GM19025 (cell line): Measurements from ENCODE around the gene ICE2.
A peak's percentile ranks its signal among the peaks of the same experiment; 100 is the strongest.

Source experiments
- ATAC-seq: cut with Tn5 transposase; IDR thresholded peaks from one replicate; pipeline ENCODE4 v1.9.1; 2021; ENCODE audit warnings: mild to moderate bottlenecking, low read depth, moderate library complexity; ENCODE audit not compliant: unreplicated experiment

The ICE2 gene

DNA sequence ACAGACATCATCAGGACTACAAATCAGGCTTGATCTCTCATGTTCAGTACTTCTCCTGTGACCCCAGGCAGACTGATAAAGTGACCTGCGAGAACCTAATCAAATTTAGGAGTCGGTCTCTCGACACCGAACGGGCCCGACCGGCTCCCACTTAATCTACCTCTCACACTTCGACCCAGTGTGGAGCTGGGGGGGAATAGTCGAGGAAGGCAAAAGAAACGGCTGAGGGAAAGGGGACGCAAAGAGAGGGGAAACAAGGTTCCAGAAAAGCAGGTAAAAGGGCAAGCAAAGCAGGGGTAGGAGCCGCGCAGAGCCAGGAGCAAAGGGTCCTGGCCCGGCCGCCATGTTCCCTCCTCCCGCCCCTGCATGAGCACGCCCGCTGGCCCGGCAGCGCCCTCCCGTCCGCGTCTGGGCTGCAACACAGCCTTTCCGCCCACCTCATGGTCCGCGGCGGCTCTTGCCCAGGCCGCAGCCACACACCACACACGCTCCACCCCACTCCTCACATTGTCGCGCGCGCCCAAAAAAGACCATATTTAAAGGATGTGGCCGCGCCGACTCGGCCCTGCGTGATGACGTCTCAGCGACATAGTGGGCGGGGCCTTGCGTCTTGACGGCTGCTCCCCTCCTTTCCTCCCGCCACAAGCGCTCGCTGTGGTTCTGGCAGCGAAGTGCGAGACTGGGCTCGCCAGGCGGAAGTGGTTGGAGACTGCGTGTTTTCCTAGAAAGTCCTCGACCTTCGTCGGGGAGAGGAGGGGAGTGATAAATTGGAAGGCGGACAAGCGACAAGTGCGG lies at the start of gene ICE2:
Gene ICE2, minus strand, starts transcription at position 577 of the 795 bp plus-strand sequence. CDS start 1,165 bp downstream, outside the sequence.
- peak; percentile 84 for ATAC-seq

DNA sequence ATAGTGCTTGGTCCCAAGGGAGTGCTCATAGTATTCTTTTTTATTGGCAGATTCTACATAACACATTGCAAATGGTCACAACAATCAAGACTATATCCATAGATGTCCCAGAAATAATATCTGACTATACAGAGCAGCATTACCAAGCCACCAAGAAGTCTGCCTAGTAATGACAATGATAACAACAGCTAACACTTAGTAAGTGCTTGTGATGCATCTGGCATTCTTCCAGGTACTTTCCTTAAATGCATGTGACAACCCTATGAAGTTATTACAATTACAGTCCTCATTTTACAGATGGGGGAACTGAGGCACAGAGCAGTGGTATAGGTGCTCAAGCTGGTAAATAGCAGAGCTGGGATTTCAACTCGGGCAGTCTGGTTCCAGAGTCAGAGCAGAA lies 49.6 kb upstream of the ICE2 start:
- no peak for ATAC-seq

GRCh38 chr15:60527456-60527855 lies 48.5 kb upstream of the ICE2 start:
- ATAC-seq = no peak

DNA sequence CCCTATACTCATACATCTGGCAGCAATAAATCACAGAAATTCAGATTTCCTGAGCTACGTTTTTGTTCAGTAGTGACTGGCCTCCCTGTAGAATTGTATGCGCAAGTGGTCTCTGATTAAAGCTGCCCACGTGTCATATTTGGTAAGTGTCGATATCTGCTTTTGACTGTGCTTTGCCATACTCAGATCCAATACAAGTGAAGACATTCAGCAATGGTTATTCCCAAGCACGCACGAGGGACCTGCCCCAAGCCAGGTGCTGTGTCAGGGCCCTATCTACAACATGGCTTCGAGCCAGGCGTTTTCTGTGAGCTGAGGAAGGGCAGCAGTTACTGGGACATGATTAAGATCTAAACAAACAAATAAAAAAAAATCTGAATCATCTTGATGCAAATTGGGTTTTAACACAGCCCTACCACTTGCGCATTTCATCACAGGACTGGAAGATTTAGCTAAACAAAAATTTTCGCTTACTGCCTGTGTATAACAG lies 47.2 kb upstream of the ICE2 start:
- no peak for ATAC-seq

- no peak for ATAC-seq
Measured at GRCh38 chr15:60525341-60526039, 46.5 kb upstream of the ICE2 start.

DNA sequence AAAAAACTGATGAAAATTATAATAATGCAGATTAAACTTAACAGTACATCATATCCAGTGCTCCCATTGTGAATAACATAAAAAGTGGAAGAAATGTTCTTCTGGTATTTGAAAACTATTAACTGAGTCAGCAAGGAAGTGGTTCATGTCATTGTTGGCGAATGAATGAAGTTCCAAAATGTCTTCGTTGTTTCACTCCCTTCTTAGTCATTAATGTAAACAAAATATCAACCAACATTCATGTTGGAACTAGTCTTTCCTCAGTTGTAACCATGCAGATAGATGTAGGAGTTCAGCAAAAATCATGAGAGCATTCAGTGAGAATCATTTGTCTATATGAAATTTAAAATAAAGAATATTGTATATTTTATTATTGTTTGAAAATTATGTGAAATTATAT lies 44.1 kb upstream of the ICE2 start:
- no peak for ATAC-seq

GRCh38 chr15:60520825-60521368 lies 42.0 kb upstream of the ICE2 start:
- no peak for ATAC-seq

GRCh38 chr15:60520013-60520824 lies 41.3 kb upstream of the ICE2 start:
- ATAC-seq = no peak

DNA sequence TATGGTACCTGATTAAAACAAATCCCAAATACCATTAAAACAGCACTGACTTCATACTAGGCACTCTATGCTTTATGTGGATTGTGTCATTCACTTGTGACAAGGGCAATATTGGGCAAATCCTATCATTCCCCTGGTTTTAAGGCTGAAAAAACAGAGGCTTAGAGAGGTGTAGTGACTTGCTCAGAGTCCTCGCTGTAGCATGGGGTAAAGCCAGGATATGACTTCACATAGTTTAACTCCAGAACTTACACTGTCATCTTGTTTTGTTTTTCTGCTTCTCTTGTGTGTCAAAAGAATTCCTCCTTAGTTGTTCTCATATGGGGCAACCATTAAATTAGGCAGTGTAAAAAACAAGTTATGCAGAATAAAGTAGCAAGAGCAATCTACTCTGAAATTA lies 40.3 kb upstream of the ICE2 start:
- ATAC-seq = no peak

- no peak for ATAC-seq
Measured at GRCh38 chr15:60518511-60518910, 39.6 kb upstream of the ICE2 start.

- no peak for ATAC-seq
Measured at GRCh38 chr15:60514261-60514881, 35.4 kb upstream of the ICE2 start.

DNA sequence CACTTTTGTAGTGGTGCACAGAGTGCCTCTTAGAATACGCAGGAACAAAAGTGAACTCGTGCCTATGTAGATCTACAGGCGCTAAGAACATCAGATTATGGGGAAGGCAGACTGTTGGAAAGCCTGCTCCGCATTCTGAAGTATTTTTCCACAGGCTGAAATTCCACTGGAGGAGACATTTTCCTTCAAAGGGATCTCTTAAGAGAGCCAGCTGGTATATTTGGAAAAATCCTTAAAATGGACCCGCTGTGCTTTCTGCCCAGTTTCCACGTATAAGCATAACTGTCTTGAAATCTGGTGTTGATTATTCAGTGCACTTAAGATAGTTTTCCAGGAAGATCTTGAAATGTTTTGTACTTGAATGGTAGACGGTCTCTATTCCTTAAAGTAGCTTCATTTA lies 34.7 kb upstream of the ICE2 start:
- no peak for ATAC-seq

GRCh38 chr15:60512937-60513336 lies 34.0 kb upstream of the ICE2 start:
- ATAC-seq = no peak

- ATAC-seq = no peak
Measured at GRCh38 chr15:60511351-60512031, 32.5 kb upstream of the ICE2 start.

GRCh38 chr15:60510006-60510405 lies 31.1 kb upstream of the ICE2 start:
- ATAC-seq = no peak

DNA sequence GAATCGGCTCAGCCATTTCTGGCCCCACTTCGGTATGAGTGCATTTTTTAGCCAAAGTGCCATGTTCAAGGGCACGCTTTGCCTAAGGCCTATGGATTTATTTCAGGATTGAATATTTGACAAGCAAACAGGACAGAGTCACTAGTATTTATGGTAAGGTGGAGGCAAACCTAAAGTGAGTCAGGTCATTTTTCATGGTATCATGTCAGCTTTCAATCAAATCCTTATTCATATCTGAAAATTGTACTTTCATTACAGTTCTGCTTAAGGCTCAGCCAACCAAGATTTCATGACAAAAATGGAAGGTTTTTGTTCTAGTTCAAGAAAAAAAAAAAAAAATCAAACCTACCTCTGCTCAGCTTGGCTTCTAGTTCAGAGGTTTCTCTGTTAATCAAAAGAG lies 30.5 kb upstream of the ICE2 start:
- ATAC-seq = no peak

GRCh38 chr15:60508442-60508841 lies 29.5 kb upstream of the ICE2 start:
- ATAC-seq = no peak

DNA sequence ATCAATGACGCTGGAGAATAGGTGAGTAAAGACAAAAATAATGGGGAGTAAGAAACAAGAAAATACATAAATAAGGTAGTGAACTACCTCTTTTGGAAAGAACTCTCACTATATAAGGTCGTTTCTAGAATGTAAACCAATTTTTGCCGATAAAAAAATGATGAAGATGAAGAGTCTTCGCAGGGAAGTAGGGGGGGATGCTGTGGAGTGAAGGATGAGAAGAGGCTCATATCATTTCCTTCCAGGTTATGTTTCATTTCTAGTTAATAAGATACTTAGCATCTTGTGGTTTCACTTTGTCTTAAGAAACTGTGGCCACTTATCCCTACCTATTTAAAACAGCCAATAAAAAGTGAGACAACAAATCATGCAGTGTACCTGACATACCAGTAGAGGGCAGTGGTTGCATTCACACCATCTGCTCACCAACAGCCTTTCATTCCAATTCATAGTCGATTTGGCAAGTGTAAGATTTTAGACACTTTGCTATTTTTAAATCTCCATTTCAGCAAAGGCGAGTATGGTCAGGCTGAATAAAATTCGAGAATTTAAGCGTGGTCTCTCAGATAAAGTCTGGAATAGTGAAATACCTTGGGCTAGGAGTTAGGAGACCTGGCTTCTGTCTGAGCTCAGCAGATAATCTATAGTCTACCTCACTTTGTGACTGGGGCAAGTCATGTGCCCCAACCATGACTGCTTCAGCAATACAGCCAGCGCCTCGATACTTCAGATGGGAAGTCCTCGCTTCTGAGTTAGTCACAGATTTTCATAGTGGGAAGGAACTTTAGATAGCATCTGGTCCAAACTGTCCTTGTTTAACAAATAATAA lies 28.9 kb upstream of the ICE2 start:
- peak; percentile 83 for ATAC-seq

GRCh38 chr15:60496853-60497252 lies 17.9 kb upstream of the ICE2 start:
- no peak for ATAC-seq
